SK-N-SH (cell line): ENCODE data around the gene TMEM140. TPM values are rescaled to one million over a fixed set of nuclear protein-coding genes. Genes with fewer than 3 reads are reported as not detected.

Experiments
- CTCF ChIA-PET: fragments of 300-600, 350-600 bp; formaldehyde crosslinking; extraction: SDS; loops from one replicate; lab custom pipeline; 2021; lab: Yijun Ruan, JAX
- POLR2A ChIA-PET: fragments of 350-600 bp; sonication (Branson Sonifier 250); formaldehyde crosslinking; extraction: SDS; loops from one replicate; lab custom pipeline; 2020; ENCODE audit warnings: antibody characterized with exemption, inconsistent platforms; lab: Yijun Ruan, JAX
- DNase-seq: peaks from one replicate; pipeline ENCODE4 v3.0.0; 2012
- H2AFZ ChIP-seq: fragments of 200-600 bp; sonication (generic); 2 replicates; pipeline ENCODE4 v1.8.1; 2016; ENCODE audit warnings: antibody characterized with exemption, mild to moderate bottlenecking, low read depth
- H3F3A ChIP-seq: fragments of 200-600 bp; sonication (generic); replicated peaks from 2 replicates; pipeline ENCODE3; 2016; ENCODE audit warnings: antibody characterized with exemption, mild to moderate bottlenecking; ENCODE audit not compliant: insufficient read depth
- H3K27ac ChIP-seq, 2 experiments: fragments of 200-500 bp in 1 of 2; fragments of 200-600 bp in 1 of 2; sonication (Bioruptor generic) in 1 of 2; sonication (generic), shearing (Covaris generic) in 1 of 2; 2 replicates each; pipeline versions ENCODE4 v1.5.1 to v1.6.1; 2014 to 2016; ENCODE audit warnings: low read depth in 2 of 2, inconsistent platforms in 1 of 2, low read length in 1 of 2, mild to moderate bottlenecking in 1 of 2, mixed read lengths in 1 of 2
- H3K27me3 ChIP-seq: fragments of 200-600 bp; sonication (generic), shearing (Covaris generic); 2 replicates; pipeline ENCODE4 v1.6.1; 2016; ENCODE audit warnings: mixed run types; ENCODE audit not compliant: insufficient read depth
- H3K36me3 ChIP-seq, 2 experiments: fragments of 200-500 bp in 1 of 2; fragments of 200-600 bp in 1 of 2; sonication (Bioruptor generic) in 1 of 2; sonication (generic) in 1 of 2; replicated peaks in 1 of 2; 2 replicates each; pipeline versions ENCODE3 to v1.5.1; 2014 to 2016; ENCODE audit warnings: low read length in 1 of 2, mild to moderate bottlenecking in 1 of 2; ENCODE audit not compliant: insufficient read depth in 2 of 2, control insufficient read depth in 1 of 2
- H3K4me1 ChIP-seq, 2 experiments: fragments of 200-500 bp in 1 of 2; fragments of 200-600 bp in 1 of 2; sonication (Bioruptor generic) in 1 of 2; sonication (generic), shearing (Covaris generic) in 1 of 2; 2 replicates each; pipeline versions ENCODE4 v1.5.1 to v1.6.1; 2014 to 2016; ENCODE audit warnings: low read depth in 1 of 2, low read length in 1 of 2, mixed run types in 1 of 2; ENCODE audit not compliant: insufficient read depth in 2 of 2, control insufficient read depth in 1 of 2
- H3K4me2 ChIP-seq: fragments of 200-600 bp; sonication (generic), shearing (Covaris generic); 2 replicates; pipeline ENCODE4 v1.6.1; 2017; ENCODE audit warnings: mixed run types
- H3K4me3 ChIP-seq, 2 experiments: fragments of 200-500 bp in 1 of 2; fragments of 200-600 bp in 1 of 2; sonication (Bioruptor generic) in 1 of 2; sonication (generic), shearing (Covaris generic) in 1 of 2; 2 replicates each; pipeline versions ENCODE4 v1.5.1 to v1.8.1; 2014 to 2016; ENCODE audit warnings: low read depth in 2 of 2, inconsistent platforms in 1 of 2, low read length in 1 of 2, mild to moderate bottlenecking in 1 of 2, mixed read lengths in 1 of 2, moderate library complexity in 1 of 2
- H3K79me2 ChIP-seq: fragments of 200-600 bp; sonication (generic); 2 replicates; pipeline ENCODE4 v1.8.1; 2017; ENCODE audit warnings: mild to moderate bottlenecking; ENCODE audit not compliant: insufficient read depth
- H3K9ac ChIP-seq: fragments of 200-600 bp; sonication (generic); 2 replicates; pipeline ENCODE4 v1.6.1; 2017; ENCODE audit warnings: mixed run types
- H3K9me2 ChIP-seq: fragments of 200-600 bp; sonication (generic); 2 replicates; pipeline ENCODE4 v1.6.1; 2017; ENCODE audit warnings: mixed run types
- H3K9me3 ChIP-seq: fragments of 200-600 bp; sonication (generic); 2 replicates; pipeline ENCODE4 v1.6.1; 2017; ENCODE audit warnings: mixed run types, mild to moderate bottlenecking, moderate library complexity
- H4K20me1 ChIP-seq: fragments of 200-600 bp; sonication (generic); 2 replicates; pipeline ENCODE4 v1.6.1; 2017; ENCODE audit warnings: mild to moderate bottlenecking, mixed run types; ENCODE audit not compliant: insufficient read depth
- CHD2 ChIP-seq: fragments of 150-350 bp; IDR thresholded peaks from 2 replicates; pipeline ENCODE4 v1.6.1; 2018; ENCODE audit warnings: low read length; ENCODE audit not compliant: partially characterized antibody
- EP300 ChIP-seq, 2 experiments: IDR thresholded peaks; 2 replicates each; pipeline versions ENCODE4 v1.4.0 to v1.6.1; 2012; ENCODE audit warnings: borderline replicate concordance in 1 of 2, low read depth in 1 of 2, low read length in 1 of 2
- EZH2phosphoT487 ChIP-seq: fragments of 200-600 bp; sonication (generic); IDR thresholded peaks from 2 replicates; pipeline ENCODE4 v1.6.1; 2017; ENCODE audit warnings: low read depth, mixed run types, mild to moderate bottlenecking, antibody characterized with exemption, moderate library complexity, borderline replicate concordance
- FOXJ3 ChIP-seq: sonication (generic); formaldehyde crosslinking; IDR thresholded peaks from 2 replicates; pipeline ENCODE4 v1.5.1; 2020; ENCODE audit warnings: mild to moderate bottlenecking, missing genetic modification reagents
- GABPA ChIP-seq: IDR thresholded peaks from 2 replicates; pipeline ENCODE4 v1.4.0; 2012; ENCODE audit warnings: low read depth, mild to moderate bottlenecking
- GATA2 ChIP-seq: sonication (generic); formaldehyde crosslinking; IDR thresholded peaks from 2 replicates; pipeline ENCODE4 v1.5.0; 2020; ENCODE audit warnings: mild to moderate bottlenecking, missing genetic modification reagents
- IRF3 ChIP-seq: fragments of 150-350 bp; IDR thresholded peaks from 2 replicates; pipeline ENCODE4 v1.6.1; 2016; ENCODE audit warnings: mild to moderate bottlenecking, low read depth, low read length
- NFIC ChIP-seq: IDR thresholded peaks from 2 replicates; pipeline ENCODE4 v1.4.0; 2012; ENCODE audit warnings: borderline replicate concordance
- PBX3 ChIP-seq: IDR thresholded peaks from 2 replicates; pipeline ENCODE4; 2012
- POLR2AphosphoS5 ChIP-seq: IDR thresholded peaks from 2 replicates; pipeline ENCODE4 v1.6.1; 2012; ENCODE audit warnings: low read depth, low read length
- RAD21 ChIP-seq: IDR thresholded peaks from 2 replicates; pipeline ENCODE4 v1.6.1; 2012; ENCODE audit warnings: mild to moderate bottlenecking, low read length
- RCOR1 ChIP-seq: fragments of 150-350 bp; IDR thresholded peaks from 2 replicates; pipeline ENCODE4 v1.6.1; 2017; ENCODE audit warnings: antibody characterized with exemption, low read length
- RFX5 ChIP-seq: IDR thresholded peaks from 2 replicates; pipeline ENCODE4 v1.6.1; 2012; ENCODE audit warnings: mild to moderate bottlenecking, improper control_type of control experiment, low read length
- SIN3A ChIP-seq: IDR thresholded peaks from 2 replicates; pipeline ENCODE4 v1.6.1; 2012; ENCODE audit warnings: low read depth, mild to moderate bottlenecking, low read length, moderate library complexity, borderline replicate concordance
- SMC3 ChIP-seq: IDR thresholded peaks from 2 replicates; pipeline ENCODE4 v1.6.1; 2012; ENCODE audit warnings: low read depth, low read length, improper control_type of control experiment
- TEAD4 ChIP-seq: IDR thresholded peaks from 2 replicates; pipeline ENCODE4 v1.4.0; 2012; ENCODE audit warnings: mild to moderate bottlenecking, borderline replicate concordance; ENCODE audit not compliant: insufficient read depth
- USF1 ChIP-seq: IDR thresholded peaks from 2 replicates; pipeline ENCODE4 v1.4.0; 2012; ENCODE audit warnings: low read depth, borderline replicate concordance
- WGBS: methylation state at CpG from one replicate; pipeline ENCODE4 v1.1.6; 2017; ENCODE audit warnings: low lambda C conversion rate; 5-methylcytosine and 5-hydroxymethylcytosine counted together
- polyA plus RNA-seq, 3 experiments: library from polyadenylated mRNA; depleted of rRNA; stranded (reverse); fragments of >200 nt; gene quantifications; 2 replicates each; pipeline ENCODE4 v1.2.3, GENCODE V29; 2012
- TF ChIP-seq, protein P1 (sequence below): fragments of 150-350 bp; IDR thresholded peaks from 2 replicates; pipeline ENCODE4 v1.6.1; 2017; ENCODE audit warnings: antibody characterized with exemption, low read length, low read depth, borderline replicate concordance

TMEM140 gene
- polyA plus RNA-seq, 1 of the 3 experiments (the other 2 are of a cell fraction): 0.12 TPM

DNA sequence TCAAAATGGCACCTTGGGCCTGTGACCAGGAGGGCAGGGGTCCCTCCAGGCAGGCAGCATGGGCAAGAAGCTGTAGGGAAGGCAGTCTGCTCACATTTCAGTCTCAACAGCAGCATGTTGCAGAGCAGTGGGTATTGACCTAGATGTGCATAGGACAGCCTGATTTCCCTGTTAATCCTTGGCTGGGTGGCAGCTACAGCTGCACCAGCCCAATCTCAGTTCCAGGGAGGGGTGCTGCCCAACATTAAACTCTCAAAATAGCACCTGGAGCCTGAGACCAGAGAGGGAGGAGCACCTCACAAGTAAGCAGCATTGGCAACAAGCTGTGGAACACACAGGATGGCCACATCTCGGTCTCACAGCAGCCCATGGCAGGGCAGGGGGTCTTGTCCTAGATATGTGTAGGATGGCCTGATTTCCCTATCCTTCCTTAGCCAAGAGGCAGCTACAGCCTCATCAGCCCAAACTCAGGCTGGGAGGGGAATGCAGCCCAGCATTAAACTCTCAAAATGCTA, 10.3 kb downstream of the TMEM140 start:
- CTCF ChIA-PET: interaction anchor here (0.7 to 1.2 kb wide), 3 partner anchors 11 to 644 kb away, joined by 3 to 4 read pairs (median 3); no protein-coding TSS in a partner anchor
- H3K4me2 ChIP-seq: no peak overlapping the region
- POLR2A ChIA-PET: no interaction called here

DNA sequence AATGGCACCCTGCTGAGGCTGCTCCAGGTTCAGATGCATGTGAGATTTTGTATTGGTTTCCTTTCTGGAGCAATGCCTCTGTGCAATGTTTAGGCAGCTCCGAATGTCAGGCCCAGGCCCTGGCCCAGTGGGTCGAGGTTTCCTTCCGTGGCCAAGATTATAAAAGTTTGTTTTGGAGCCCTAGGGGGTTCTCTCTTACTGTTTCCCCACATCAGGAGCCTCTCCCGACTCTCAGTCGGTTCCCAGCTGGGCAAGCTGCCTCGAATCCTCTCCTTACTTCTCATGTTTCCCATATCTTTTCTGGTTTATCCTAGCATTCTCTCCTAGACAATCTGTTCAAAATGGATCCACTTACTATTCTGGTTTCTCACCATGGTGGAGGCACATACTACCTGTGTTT, 11.0 kb downstream of the TMEM140 start:
- POLR2A ChIA-PET: no interaction called here
- TF ChIP-seq CHD2 (no peak), SIN3A (no peak), NFIC (no peak), FOXJ3 (CRISPR knock-in tag) (no peak), SMC3 (no peak), PBX3 (no peak), IRF3 (no peak), TEAD4 (no peak), RCOR1 (no peak), RFX5 (no peak), EP300 (IDR thresholded peaks at IDR 0.05; ENCODE audit: borderline replicate concordance in 1 of 2, low read depth in 1 of 2, low read length in 1 of 2) (no peak), RAD21 (no peak)

More for the DNA sequence above, 10.3 kb downstream of the TMEM140 start:
- peaks cover 6% of the 10 kb centered on the region for H3F3A ChIP-seq
- H3K9me3 ChIP-seq: no peaks in the 10 kb centered on the region; the same call in 1 of the 2 replicates
- H3K36me3 ChIP-seq: peaks cover 0 to 6% of the 10 kb centered on the region in 2 experiments
- H3K4me3 ChIP-seq: no peak overlapping the region
- no peak for DNase-seq
- no peaks in the 10 kb centered on the region for H3K79me2 ChIP-seq
- H3K4me1 ChIP-seq: peaks cover 4 to 11% of the 10 kb centered on the region in 2 experiments; a peak in 3 of 4 replicates
- no peak for TF ChIP-seq IRF3
- no peak for TF ChIP-seq USF1
- no peak for TF ChIP-seq TEAD4
- no peak for TF ChIP-seq GABPA
- no peak for TF ChIP-seq POLR2AphosphoS5
- no peak for TF ChIP-seq EZH2phosphoT487
- no peak for TF ChIP-seq NFIC
- TF ChIP-seq GATA2: no peak
- no peak for TF ChIP-seq FOXJ3 (CRISPR knock-in tag)
- TF ChIP-seq, protein P1, sequence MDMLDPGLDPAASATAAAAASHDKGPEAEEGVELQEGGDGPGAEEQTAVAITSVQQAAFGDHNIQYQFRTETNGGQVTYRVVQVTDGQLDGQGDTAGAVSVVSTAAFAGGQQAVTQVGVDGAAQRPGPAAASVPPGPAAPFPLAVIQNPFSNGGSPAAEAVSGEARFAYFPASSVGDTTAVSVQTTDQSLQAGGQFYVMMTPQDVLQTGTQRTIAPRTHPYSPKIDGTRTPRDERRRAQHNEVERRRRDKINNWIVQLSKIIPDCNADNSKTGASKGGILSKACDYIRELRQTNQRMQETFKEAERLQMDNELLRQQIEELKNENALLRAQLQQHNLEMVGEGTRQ: no peak
- no peaks in the 10 kb centered on the region for H3K9me2 ChIP-seq
- no peak overlapping the region for H3K9ac ChIP-seq
- H2AFZ ChIP-seq: no peak overlapping the region
- no peaks in the 10 kb centered on the region for H3K27me3 ChIP-seq
- no peaks in the 10 kb centered on the region for H4K20me1 ChIP-seq
- WGBS: 100% methylated on average over 1 of the region's 1 CpG
- no peak overlapping the region for H3K27ac ChIP-seq

More for the DNA sequence above, 11.0 kb downstream of the TMEM140 start:
- peaks cover 6% of the 10 kb centered on the region for H3F3A ChIP-seq
- no peaks in the 10 kb centered on the region for H3K79me2 ChIP-seq
- H3K4me3 ChIP-seq: no peak overlapping the region
- H2AFZ ChIP-seq: no peak overlapping the region
- no peaks in the 10 kb centered on the region; the same call in 1 of the 2 replicates for H3K9me3 ChIP-seq
- no peak for DNase-seq
- no peak overlapping the region for H3K27ac ChIP-seq
- H4K20me1 ChIP-seq: no peaks in the 10 kb centered on the region
- CTCF ChIA-PET: interaction anchor here (0.7 to 1.2 kb wide), 3 partner anchors 10 to 645 kb away, joined by 3 to 4 read pairs (median 3); no protein-coding TSS in a partner anchor
- H3K9me2 ChIP-seq: no peaks in the 10 kb centered on the region
- WGBS: 95% methylated on average over 5 of the region's 6 CpGs
- H3K27me3 ChIP-seq: no peaks in the 10 kb centered on the region
- no peak overlapping the region for H3K9ac ChIP-seq
- peaks cover 0 to 10% of the 10 kb centered on the region in 2 experiments for H3K36me3 ChIP-seq
- peaks cover 4 to 11% of the 10 kb centered on the region in 2 experiments; a peak in 3 of 4 replicates for H3K4me1 ChIP-seq
- H3K4me2 ChIP-seq: no peak overlapping the region
